ENCODE results near the gene MAFG.

DNA sequence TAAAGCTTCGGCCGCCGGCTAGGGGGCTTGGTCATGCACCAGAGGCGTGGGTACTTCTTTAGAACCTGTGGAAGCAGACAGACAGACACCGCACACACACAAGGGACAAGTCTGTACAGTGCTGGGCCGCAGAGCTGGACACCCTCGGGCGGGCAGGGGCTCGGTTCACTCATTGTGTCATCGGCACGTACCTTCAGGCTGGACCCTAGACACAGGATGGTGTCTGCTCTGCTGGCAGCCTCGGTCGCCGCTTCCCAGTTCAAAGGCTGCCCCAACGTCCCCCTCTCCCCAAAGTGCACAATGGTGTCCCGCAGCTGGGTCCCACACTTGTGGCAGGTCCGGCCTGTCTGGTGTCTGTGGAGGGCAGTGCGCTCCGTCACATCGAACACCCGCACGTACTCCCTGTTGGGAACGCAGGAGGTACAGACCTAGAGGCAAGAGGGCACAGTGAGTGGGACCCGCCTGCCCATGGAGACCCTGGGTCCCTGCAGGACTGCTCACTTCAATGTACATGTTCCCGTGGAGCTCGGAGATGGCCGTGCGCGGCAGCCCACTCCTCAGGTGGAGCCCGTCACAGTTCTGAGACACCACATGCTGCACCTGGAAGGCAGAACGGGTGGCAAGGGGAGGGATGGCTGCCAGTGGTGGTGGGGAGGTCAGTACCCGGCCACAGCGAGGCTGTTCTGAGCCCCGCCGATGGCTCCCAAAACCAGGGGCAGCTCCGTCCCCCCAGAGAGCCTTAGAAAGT, 13.3 kb downstream of the MAFG start:
- TF ChIP-seq, protein P1, sequence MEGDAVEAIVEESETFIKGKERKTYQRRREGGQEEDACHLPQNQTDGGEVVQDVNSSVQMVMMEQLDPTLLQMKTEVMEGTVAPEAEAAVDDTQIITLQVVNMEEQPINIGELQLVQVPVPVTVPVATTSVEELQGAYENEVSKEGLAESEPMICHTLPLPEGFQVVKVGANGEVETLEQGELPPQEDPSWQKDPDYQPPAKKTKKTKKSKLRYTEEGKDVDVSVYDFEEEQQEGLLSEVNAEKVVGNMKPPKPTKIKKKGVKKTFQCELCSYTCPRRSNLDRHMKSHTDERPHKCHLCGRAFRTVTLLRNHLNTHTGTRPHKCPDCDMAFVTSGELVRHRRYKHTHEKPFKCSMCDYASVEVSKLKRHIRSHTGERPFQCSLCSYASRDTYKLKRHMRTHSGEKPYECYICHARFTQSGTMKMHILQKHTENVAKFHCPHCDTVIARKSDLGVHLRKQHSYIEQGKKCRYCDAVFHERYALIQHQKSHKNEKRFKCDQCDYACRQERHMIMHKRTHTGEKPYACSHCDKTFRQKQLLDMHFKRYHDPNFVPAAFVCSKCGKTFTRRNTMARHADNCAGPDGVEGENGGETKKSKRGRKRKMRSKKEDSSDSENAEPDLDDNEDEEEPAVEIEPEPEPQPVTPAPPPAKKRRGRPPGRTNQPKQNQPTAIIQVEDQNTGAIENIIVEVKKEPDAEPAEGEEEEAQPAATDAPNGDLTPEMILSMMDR (conservative IDR thresholded peaks at IDR 0.05; ENCODE audit: low read depth, low read length) = no peak
- TF ChIP-seq EZH2 (IDR thresholded peaks at IDR 0.05; ENCODE audit: low read length, unreplicated experiment) (no peak), EZH2phosphoT487 (IDR thresholded peaks at IDR 0.05; ENCODE audit: borderline replicate concordance, low read length) (no peak)
